Measurements from ENCODE around the gene PIN4.
"Not testable (repeated sequence)": the region's sequence is repeated elsewhere in the genome, so short reads cannot be mapped to it uniquely, and the experiment has no call there.

- not testable (repeated sequence) for TF ChIP-seq CTCF (IDR thresholded peaks at IDR 0.05; ENCODE audit: low read depth, low read length); EZH2phosphoT487 (IDR thresholded peaks at IDR 0.05; ENCODE audit: low read depth)
These were observed 38.8 kb downstream of the PIN4 start for GRCh38 chrX:72220375-72220774.
